ENCODE results near the gene ZBTB38.

DNA sequence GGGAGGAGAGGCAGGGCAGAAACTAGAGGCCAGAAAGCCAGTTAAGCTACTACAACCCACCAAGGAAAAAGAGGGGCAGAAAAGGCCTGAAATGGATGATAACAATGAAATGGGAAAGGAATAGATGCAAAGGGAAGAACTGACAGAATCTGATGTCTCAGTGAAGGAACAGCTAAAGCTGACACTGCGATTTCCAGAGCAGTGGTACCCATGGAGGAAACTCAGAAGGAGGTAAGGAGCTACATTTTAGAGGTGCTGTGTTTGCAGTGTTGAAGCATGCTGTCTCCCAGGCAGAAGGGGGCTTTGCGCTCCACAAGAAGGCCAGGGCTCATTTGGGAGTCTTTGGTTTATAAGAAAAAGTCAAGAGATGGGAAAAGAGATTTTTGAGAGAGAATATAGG, 38.0 kb downstream of the ZBTB38 start:
- TF ChIP-seq, protein P1, sequence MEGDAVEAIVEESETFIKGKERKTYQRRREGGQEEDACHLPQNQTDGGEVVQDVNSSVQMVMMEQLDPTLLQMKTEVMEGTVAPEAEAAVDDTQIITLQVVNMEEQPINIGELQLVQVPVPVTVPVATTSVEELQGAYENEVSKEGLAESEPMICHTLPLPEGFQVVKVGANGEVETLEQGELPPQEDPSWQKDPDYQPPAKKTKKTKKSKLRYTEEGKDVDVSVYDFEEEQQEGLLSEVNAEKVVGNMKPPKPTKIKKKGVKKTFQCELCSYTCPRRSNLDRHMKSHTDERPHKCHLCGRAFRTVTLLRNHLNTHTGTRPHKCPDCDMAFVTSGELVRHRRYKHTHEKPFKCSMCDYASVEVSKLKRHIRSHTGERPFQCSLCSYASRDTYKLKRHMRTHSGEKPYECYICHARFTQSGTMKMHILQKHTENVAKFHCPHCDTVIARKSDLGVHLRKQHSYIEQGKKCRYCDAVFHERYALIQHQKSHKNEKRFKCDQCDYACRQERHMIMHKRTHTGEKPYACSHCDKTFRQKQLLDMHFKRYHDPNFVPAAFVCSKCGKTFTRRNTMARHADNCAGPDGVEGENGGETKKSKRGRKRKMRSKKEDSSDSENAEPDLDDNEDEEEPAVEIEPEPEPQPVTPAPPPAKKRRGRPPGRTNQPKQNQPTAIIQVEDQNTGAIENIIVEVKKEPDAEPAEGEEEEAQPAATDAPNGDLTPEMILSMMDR (IDR thresholded peaks at IDR 0.05; ENCODE audit: extremely low read depth in 1 of 2, insufficient read depth in 1 of 2, low read depth in 1 of 2, low read length in 2 of 2) = no peak
- no peak for TF ChIP-seq POLR2A (IDR thresholded peaks at IDR 0.05; ENCODE audit: low read depth, low read length)
- TF ChIP-seq MYC (IDR thresholded peaks at IDR 0.05; ENCODE audit: low read depth, low read length) = no peak
- no peak for TF ChIP-seq POLR2AphosphoS5 (IDR thresholded peaks at IDR 0.05; ENCODE audit: insufficient read depth, low read depth, low read length)

Measured in endothelial cell of umbilical vein (primary cell).